A549 treated with AZD9567 at 1 μM for 4 hours (cell line): ENCODE data around the gene ITLN1. TPM values are rescaled to one million over a fixed set of nuclear protein-coding genes. Genes with fewer than 3 reads are reported as not detected.

ENCODE experiments used
- total RNA-seq: library from RNA; stranded (reverse); fragments of 200-300 nt; extraction: Qiagen RNA extraction; gene quantifications from 5 replicates; pipeline ENCODE4 v1.2.3, GENCODE V29; 2022; ENCODE audit not compliant: insufficient read depth

Gene ITLN1
- not detected in 5 replicates for total RNA-seq

DNA sequence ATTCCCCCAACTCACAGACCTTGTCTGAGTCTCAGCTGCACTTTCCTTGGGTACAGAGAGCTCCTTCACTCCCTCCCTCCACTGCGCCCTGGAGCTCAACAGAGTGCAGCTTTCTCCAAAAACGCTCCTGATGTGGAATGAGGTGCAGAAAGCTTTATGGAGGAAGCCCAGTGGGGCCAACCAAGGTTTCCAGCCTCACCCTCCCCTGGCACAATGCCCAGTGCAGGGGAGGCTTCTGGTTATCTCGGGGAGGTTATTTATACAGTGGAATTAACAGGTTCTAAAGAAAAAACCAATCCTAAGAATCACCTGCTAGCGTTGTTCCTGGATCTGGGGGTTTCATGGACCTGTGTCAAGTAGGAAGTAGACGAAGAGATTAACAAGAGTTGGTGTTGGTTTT lies at the start of gene ITLN1:
Gene ITLN1, minus strand, starts transcription at position 139 of the 400 bp plus-strand sequence. CDS start 303 bp downstream, outside the sequence.

DNA sequence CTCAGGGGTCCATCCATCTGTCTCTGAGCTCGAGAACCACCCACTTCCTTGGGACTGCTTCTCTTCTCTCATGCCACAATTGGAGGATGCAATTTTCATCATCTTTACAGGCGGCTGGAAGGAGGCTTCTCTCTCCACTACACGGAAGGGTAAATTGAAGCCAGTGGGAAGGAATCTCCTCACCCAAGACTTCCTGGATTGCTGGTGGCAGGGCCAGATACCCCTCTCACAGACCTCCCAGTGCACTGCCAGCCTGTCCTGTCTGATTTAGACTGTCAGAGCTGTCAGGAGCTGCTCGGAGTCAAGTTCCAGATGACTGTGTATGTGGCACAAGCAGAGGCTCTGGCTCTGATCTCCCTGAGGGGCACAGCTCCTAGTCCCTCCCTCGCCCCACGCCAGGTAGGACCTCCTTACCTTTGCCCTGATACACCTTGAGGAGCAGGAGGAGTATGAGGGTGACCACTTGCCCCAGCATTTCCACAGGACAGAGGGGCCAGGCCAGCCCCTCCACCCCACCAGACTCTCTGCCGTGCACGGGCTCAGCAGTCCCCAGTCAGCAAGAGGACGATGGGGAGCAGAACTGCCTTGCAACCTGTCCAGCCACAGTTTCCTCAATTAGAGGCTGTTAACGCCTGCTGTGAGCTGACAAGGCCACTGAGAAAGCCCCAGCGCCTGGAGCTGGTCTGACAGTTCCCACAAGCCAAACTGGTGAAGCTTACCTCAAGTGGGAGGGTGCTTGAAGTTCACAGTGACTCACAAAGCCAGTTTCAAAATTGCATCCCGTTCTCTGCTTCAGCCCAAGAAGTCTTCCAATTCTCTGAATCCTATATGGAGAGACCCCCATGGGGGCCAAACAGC lies 22.5 kb downstream of the ITLN1 start, which contains the start of gene CD244:
Gene CD244, minus strand, starts transcription at position 685 of the 858 bp plus-strand sequence. Its CDS starts 210 bp downstream, at position 475.

Other genes starting within 250 kb of the ITLN1 start
- not detected in 5 replicates for gene SLAMF1, start 238.1 kb downstream of the ITLN1 start, total RNA-seq
- not detected in 5 replicates for gene CD48, start 173.4 kb downstream of the ITLN1 start, total RNA-seq
- gene SLAMF7, start 145.9 kb downstream of the ITLN1 start, total RNA-seq, result 1.2 to 3.1 TPM (median 1.8 TPM) in 5 replicates
- 0.06 to 0.13 TPM (median 0.10 TPM) in 4 of 5 replicates, not detected in the other for gene LY9, start 89.0 kb downstream of the ITLN1 start, total RNA-seq
- gene CD244, start 22.3 kb downstream of the ITLN1 start, total RNA-seq, result not detected in 5 replicates
- gene ITLN2, start 69.6 kb upstream of the ITLN1 start, total RNA-seq, result 0.21 to 0.57 TPM (median 0.42 TPM) in 4 of 5 replicates, not detected in the other
- gene F11R, start 136.0 kb upstream of the ITLN1 start, total RNA-seq, result 42.6 to 53.0 TPM (median 51.4 TPM) in 5 replicates
- 0.21 to 0.50 TPM (median 0.36 TPM) in 4 of 5 replicates, not detected in the other for gene TSTD1, start 153.8 kb upstream of the ITLN1 start, total RNA-seq
- 44.7 to 50.9 TPM (median 49.1 TPM) in 5 replicates for gene USF1, start 160.8 kb upstream of the ITLN1 start, total RNA-seq
- gene ARHGAP30, start 184.7 kb upstream of the ITLN1 start, total RNA-seq, result 0.05 to 0.11 TPM (median 0.09 TPM) in 4 of 5 replicates, not detected in the other
- 0.82 to 1.6 TPM (median 1.5 TPM) in 5 replicates for gene NECTIN4, start 204.4 kb upstream of the ITLN1 start, total RNA-seq
- gene KLHDC9, start 213.2 kb upstream of the ITLN1 start, total RNA-seq, result 1.3 to 3.0 TPM (median 1.7 TPM) in 4 of 5 replicates, not detected in the other
- 104 to 114 TPM (median 107 TPM) in 5 replicates for gene PFDN2, start 232.9 kb upstream of the ITLN1 start, total RNA-seq
- gene NIT1, start 232.9 kb upstream of the ITLN1 start, total RNA-seq, result 19.5 to 32.3 TPM (median 30.3 TPM) in 5 replicates
- gene DEDD, start 247.5 kb upstream of the ITLN1 start, total RNA-seq, result 26.9 to 31.1 TPM (median 29.9 TPM) in 5 replicates